Kidney (tissue), 14 donors: ENCODE measurements around the gene ABCA7. TPM values are rescaled to one million over a fixed set of nuclear protein-coding genes. Genes with fewer than 3 reads are reported as not detected.
A peak's percentile ranks its signal among the peaks of the same experiment; 100 is the strongest.

Experiments used
- DNase-seq, 5 donors: peaks; one replicate each; pipeline ENCODE4 v3.0.0-alpha.2; 2013 to 2020
- FAIRE-seq: peaks from 2 replicates; lab custom pipeline; 2012; peaks lifted over from hg19 to GRCh38; lab: Jason Lieb, UNC
- H3K27ac ChIP-seq, 2 donors: one replicate each; pipeline ENCODE4 v1.7.0; 2013; ENCODE audit warnings: low read depth in 2 of 2, low read length in 2 of 2, inconsistent platforms in 1 of 2
- H3K27me3 ChIP-seq: one replicate; pipeline ENCODE4 v1.7.1; 2013; ENCODE audit warnings: low read length, inconsistent platforms; ENCODE audit not compliant: control insufficient read depth, insufficient read depth
- H3K36me3 ChIP-seq, 3 donors: one replicate each; pipeline versions ENCODE4 v1.7.0 to v1.7.1; 2013; ENCODE audit warnings: low read length in 3 of 3, control low read depth in 1 of 3, inconsistent platforms in 1 of 3; ENCODE audit not compliant: insufficient read depth in 3 of 3, control insufficient read depth in 2 of 3
- H3K4me1 ChIP-seq, 3 donors: one replicate each; pipeline versions ENCODE4 v1.7.0 to v1.7.1; 2013; ENCODE audit warnings: low read length in 3 of 3, inconsistent platforms in 1 of 3, low read depth in 1 of 3; ENCODE audit not compliant: control insufficient read depth in 2 of 3, insufficient read depth in 2 of 3
- H3K4me3 ChIP-seq, 3 donors: one replicate each; pipeline versions ENCODE4 v1.7.0 to v1.8.1; 2013; ENCODE audit warnings: low read length in 3 of 3, control low read depth in 1 of 3, inconsistent platforms in 1 of 3
- H3K9ac ChIP-seq, 3 donors: one replicate each; pipeline versions ENCODE4 v1.7.0 to v1.7.1; 2013; ENCODE audit warnings: low read length in 3 of 3, control low read depth in 1 of 3, inconsistent platforms in 1 of 3
- H3K9me3 ChIP-seq, 3 donors: one replicate each; pipeline versions ENCODE4 v1.7.0 to v1.7.1; 2013; ENCODE audit warnings: low read length in 3 of 3, control low read depth in 1 of 3, inconsistent platforms in 1 of 3; ENCODE audit not compliant: control insufficient read depth in 2 of 3, insufficient read depth in 1 of 3
- intact Hi-C: fragments of 100-400 bp; cut with DNase I; formaldehyde crosslinking; loops from one replicate; pipeline ENCODE4 v1.11.1; 2022
- polyA plus RNA-seq: library from polyadenylated mRNA; stranded (reverse); fragments of 350-450 nt; fragmentation: Illumina TruSeq; extraction: RNeasy Lipid Tissue Mini Kit (QIAGEN cat#74804); gene quantifications from one replicate; pipeline ENCODE4 v1.2.3, GENCODE V29; 2014; ENCODE audit warnings: low read depth, low replicate concordance; ENCODE audit not compliant: insufficient read depth
- total RNA-seq: library from RNA; stranded (reverse); fragmentation: NEBNext Ultra II Directional; extraction: Animal tissue kit (Norgen Biotek cat#: 25700); gene quantifications from one replicate; pipeline ENCODE4 v1.2.1, GENCODE V29; 2021
- TF ChIP-seq, protein P1 (sequence below): IDR thresholded peaks from 3 replicates; pipeline ENCODE4 v1.5.1; 2012; ENCODE audit warnings: mild to moderate bottlenecking, moderate library complexity, borderline replicate concordance; ENCODE audit not compliant: insufficient read depth; ENCODE audit errors: extremely low read depth
- donor health status: control.
- donor health status: control.
- donor health status: control.
- donor health status: control.
- donor health status: control.
- donor health status: DM: yes; HTN: yes; CAD: no.
- donor health status: Normal renal cell carcinoma (clear cell type).

Gene ABCA7
- total and polyA plus RNA-seq, 2 donors from 2014 or later: 11.7 to 20.4 TPM

DNA sequence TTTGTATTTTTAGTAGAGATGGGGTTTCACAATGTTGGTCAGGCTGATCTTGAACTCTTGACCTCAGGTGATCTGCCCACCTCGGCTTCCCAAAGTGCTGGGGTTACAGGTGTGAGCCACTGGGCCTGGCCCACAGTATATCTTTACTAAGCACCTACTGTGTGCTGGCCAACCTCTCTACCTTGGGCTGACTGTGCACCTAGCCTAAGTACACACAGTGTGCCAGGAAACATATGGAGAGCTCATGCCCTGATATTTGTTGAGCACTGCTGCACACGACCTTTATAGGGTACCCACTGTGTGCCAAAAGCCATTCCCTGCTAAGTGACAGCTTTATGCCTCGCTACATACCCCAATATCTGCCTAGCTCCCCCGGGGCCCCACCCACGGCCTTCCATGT, 20.8 kb downstream of the ABCA7 start:
- TF ChIP-seq, protein P1, sequence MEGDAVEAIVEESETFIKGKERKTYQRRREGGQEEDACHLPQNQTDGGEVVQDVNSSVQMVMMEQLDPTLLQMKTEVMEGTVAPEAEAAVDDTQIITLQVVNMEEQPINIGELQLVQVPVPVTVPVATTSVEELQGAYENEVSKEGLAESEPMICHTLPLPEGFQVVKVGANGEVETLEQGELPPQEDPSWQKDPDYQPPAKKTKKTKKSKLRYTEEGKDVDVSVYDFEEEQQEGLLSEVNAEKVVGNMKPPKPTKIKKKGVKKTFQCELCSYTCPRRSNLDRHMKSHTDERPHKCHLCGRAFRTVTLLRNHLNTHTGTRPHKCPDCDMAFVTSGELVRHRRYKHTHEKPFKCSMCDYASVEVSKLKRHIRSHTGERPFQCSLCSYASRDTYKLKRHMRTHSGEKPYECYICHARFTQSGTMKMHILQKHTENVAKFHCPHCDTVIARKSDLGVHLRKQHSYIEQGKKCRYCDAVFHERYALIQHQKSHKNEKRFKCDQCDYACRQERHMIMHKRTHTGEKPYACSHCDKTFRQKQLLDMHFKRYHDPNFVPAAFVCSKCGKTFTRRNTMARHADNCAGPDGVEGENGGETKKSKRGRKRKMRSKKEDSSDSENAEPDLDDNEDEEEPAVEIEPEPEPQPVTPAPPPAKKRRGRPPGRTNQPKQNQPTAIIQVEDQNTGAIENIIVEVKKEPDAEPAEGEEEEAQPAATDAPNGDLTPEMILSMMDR: no peak
- peaks cover 0 to 29% (median 7%) of the 10 kb centered on the region in 3 donors for H3K9me3 ChIP-seq
- intact Hi-C loops: no loop called here
- no peak overlapping the region for H3K4me3 ChIP-seq
- FAIRE-seq: no peak
- no peak overlapping the region for H3K27ac ChIP-seq
- peaks cover 0 to 8% (median 4%) of the 10 kb centered on the region in 3 donors for H3K4me1 ChIP-seq
- H3K27me3 ChIP-seq: no peaks in the 10 kb centered on the region
- no peak overlapping the region for H3K9ac ChIP-seq
- H3K36me3 ChIP-seq: peaks cover 0 to 8% (median 0%) of the 10 kb centered on the region in 3 donors
- no peak for DNase-seq

DNA sequence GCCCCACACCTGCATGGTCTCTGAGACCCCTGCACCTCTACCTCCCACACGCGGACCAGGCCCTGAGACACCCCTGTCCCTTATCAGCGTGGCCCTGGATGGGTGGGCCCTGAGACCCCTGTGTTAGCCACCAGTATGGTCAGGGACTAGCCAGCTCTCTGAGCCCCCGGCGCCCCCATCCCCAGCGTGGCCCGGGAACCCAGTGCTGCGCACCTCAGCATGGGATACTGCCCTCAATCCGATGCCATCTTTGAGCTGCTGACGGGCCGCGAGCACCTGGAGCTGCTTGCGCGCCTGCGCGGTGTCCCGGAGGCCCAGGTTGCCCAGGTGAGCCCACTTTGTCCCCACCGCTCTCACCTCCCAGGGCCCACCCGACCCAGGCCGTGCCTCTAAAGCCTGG, 22.1 kb downstream of the ABCA7 start:
- TF ChIP-seq, protein P1: no peak
- no peak for FAIRE-seq
- no peak overlapping the region for H3K9ac ChIP-seq
- H3K27me3 ChIP-seq: no peaks in the 10 kb centered on the region
- peaks cover 0 to 8% (median 0%) of the 10 kb centered on the region in 3 donors for H3K36me3 ChIP-seq
- H3K4me3 ChIP-seq: no peak overlapping the region
- intact Hi-C loops: no loop called here
- H3K27ac ChIP-seq: no peak overlapping the region
- peaks cover 0 to 19% (median 7%) of the 10 kb centered on the region in 3 donors for H3K9me3 ChIP-seq
- H3K4me1 ChIP-seq: peaks cover 0 to 13% (median 4%) of the 10 kb centered on the region in 3 donors
- DNase-seq: peak in 1 of 5 donors; percentile 70

DNA sequence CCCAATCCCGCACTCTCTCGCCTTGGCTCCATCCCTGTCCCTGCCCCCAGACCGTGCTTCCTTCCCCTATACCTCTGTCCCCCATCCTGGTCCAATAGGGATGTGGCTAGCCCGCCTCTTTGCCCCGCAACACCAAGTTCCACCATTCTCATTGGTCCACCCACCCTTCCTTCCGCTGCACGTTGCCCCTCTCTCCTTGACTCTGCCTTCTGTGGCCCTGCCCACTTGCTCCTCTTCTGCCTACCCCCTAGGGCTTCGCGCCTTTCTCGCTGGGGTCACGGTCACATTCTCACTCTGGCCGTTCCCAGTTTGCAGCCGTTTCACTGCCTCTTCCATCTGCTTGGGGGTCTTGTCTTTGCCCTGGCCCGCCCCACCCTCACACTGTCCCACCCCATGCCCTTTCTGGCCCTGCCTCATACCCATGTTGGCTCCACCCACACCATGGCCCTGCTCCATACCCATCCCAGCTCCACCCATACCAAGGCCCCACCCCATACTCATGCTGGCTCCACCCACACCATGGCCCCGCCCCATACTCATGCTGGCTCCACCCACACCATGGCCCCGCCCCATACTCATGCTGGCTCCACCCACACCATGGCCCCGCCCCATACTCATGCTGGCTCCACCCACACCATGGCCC, 22.6 kb downstream of the ABCA7 start:
- H3K36me3 ChIP-seq: peaks cover 0 to 8% (median 0%) of the 10 kb centered on the region in 3 donors
- no peak overlapping the region for H3K27ac ChIP-seq
- no peaks in the 10 kb centered on the region for H3K27me3 ChIP-seq
- TF ChIP-seq, protein P1: no peak
- DNase-seq: no peak
- H3K4me1 ChIP-seq: peaks cover 0 to 13% (median 4%) of the 10 kb centered on the region in 3 donors
- no peak overlapping the region for H3K4me3 ChIP-seq
- no peak overlapping the region for H3K9ac ChIP-seq
- peaks cover 0 to 14% (median 4%) of the 10 kb centered on the region in 3 donors for H3K9me3 ChIP-seq
- FAIRE-seq: no peak
- intact Hi-C loops: no loop called here
